HG03060 (cell line): ENCODE data around the gene NPY5R.

Experiments
- ATAC-seq: cut with Tn5 transposase; IDR thresholded peaks from one replicate; pipeline ENCODE4 v1.9.1; 2021; ENCODE audit warnings: low read depth, moderate number of reproducible peaks; ENCODE audit not compliant: unreplicated experiment

The NPY5R gene

DNA sequence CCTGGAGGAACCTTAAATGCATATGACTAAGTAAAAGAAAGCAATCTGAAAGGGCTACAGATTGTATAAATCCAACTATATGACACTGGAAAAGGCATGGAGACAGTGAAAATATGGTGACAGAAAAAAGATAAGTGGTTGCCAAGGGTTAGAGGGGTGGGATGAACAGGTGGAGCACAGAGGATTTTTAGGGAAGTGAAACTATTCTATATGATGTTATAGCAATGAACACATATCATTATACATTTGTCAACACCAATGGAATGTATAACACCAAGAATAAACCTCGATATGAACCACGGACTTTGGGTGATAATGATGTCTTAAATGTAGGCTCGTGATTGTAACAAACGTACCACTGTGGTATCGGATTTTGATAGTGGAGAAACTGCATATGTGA is 40.7 kb downstream of the NPY5R start:
- ATAC-seq, result no peak

DNA sequence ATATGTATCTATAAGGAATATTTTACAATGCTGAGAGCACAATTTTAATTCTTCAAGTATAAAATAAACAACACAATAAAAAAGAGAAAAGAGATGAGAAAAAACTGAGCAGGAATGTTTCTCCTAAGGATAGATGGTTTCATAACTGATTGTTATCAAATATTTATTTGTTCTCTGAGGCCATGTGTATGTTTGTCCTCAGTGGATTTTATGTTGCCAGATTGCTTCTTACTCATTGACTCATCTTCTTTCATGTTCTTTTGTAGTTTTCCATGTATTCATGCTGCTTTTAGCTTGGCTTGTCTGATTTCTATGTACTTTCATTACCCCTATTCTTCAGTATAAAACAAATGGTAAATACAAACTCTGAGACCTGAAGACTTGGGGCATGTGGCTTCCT is 41.2 kb downstream of the NPY5R start:
- ATAC-seq, result no peak

DNA sequence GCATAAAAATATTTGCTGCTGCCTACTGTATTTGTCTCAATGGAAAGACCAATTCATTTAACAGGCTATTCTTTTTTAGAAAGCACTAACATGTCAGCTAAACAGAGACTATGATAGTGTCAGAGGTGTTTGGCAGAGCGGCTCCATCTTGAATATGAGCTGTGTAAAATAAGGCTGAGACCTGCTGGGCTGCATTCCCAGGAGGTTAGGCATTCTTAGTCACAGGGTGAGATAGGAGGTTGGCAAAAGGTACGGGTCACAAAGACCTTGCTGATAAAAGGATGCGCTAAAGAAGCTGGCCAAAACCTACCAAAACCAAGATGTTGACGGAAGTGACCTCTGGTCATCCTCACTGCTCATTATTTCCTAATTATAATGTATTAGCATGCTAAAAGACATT is 41.8 kb downstream of the NPY5R start:
- no peak for ATAC-seq

DNA sequence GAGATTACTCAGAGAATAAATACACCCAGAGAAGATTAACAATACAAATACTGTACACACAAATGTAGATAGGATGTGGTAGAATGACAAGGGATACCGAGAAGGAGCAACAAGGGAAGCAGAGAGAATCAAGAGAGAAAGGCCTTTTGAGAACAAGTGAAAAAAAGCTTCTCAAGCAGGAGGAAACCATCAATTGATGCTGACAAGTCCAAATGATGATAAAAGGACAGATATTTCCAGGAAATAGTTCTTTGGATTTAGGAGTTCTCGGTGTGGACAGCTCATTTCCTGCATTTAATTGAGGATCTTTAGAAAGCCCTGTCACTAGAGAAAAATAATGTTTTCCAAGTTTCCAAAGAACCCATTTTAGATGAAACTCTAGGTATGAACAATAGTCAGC is 48.1 kb downstream of the NPY5R start:
- no peak for ATAC-seq

DNA sequence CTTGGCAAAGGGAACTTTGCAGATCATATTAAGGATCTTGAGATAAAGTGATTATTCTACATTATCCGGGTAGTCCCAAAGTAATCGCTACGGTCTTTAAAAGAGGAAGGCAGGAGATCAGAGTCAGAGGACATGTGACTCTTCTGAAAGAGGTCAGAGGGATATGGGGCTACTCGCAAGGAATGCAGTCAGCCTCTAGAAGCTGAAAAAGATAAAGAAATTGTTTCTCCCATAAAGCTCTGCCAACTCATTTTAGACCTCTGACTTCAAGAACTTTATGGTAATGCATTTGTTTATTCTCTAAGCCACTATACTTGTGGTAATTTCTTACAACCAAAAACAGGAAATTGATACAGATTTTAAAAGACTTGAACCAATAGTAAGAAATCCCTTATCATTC is 48.6 kb downstream of the NPY5R start:
- ATAC-seq, result no peak

DNA sequence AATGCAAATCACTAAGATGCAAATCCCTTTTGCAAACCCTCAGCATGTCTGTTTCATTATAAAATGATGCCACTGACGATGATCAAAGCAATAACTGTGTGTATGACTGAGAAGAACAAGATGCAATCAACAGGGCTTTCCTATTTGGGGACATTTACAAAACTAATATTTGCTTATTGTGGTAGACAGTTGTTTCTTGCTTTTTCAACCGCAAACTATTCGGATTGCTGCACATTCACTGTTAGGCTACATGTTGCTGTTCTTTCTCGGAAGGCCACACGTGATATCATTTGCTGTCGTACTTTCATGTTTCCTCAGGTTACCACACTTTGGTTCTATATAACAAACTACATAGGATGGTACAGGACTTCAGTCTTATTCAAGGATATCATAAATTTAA is 49.8 kb downstream of the NPY5R start:
- no peak for ATAC-seq

DNA sequence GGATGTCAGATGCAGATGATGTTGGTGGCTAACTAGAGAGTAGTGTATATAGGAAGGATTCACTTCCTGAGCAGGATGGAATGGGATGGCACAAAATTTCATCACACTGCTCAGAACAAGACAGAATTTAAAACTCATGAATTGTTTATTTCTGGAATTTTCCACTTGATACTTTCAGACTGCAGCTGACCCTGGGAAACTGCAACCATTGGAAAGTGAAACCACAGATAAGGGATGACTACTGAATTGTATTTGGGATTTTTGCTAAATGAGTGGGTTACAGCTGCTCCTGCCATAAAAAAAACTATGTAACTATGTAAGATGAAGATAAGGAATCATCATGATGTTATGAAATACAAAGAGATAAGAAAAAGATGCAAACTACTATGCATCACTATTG is 51.4 kb downstream of the NPY5R start:
- ATAC-seq, result no peak

DNA sequence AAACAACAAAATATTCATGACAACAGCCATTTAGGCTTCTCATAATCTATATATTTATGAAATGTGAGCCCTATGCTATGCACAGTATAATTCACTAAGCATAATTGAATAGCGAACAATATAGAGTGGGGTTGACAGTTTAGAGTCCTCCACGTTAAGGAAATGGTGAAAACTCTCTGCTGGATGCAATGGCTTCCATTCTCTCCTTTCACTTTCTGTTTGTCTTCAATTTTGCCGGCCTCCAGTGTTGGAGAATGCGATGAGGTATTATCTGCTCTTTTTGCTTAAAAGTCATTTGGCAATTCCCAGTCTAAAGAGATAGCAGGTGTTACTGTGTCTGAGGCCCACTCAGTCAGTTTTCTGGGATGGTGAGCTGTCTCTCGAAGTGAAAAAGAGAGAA is 52.1 kb downstream of the NPY5R start:
- ATAC-seq, result no peak

DNA sequence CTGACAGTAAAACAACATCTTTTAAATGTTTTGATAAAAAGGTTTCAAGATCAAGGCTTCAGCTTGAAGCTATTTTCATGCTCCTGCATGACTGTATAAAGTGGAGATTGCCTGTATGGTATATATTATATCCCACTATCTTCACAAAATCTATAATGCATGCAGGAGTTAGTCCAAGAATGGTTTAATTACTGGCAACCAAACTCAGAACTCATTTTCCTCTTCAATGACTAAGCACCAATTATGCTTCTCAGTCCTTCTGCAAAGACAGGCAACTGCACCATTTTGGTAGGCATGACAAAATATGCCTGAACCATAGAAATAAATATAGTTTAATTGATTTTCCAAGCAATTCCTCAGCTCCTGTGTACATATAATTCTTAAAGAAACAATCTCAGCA is 54.5 kb downstream of the NPY5R start:
- ATAC-seq, result no peak

DNA sequence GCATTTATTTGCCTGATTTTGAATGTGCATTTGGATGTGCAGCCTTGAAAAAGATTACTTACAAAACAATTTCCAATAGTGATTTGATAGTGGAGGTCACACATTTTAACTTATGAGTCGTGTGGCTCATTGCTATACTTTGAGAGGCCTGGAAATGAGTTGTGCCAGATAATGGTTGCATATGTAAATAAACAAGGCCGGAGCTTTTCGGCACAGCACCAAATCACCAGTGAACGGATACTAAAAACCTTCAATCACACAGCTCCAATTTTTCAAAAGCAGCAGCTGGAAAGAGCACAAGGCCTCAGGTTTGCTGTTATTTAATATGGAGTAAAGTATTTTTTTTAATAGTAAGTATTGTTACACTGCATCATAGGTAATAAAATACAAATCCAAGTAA is 57.2 kb downstream of the NPY5R start:
- ATAC-seq, result no peak
